ENCODE measurements around the gene CDKN1C. TPM values are rescaled to one million over a fixed set of nuclear protein-coding genes. Genes with fewer than 3 reads are reported as not detected.

CDKN1C gene
- total and polyA plus RNA-seq, 2 of the 8 experiments (the other 6 are each of a cell fraction or from before 2014, with no cell fraction given) = 12.8 to 14.1 TPM

- no peak overlapping the region for H3K4me2 ChIP-seq (ENCODE audit: insufficient read depth in 1 of 2, low read depth in 2 of 2, low read length in 2 of 2)
- H3K79me2 ChIP-seq (ENCODE audit: control insufficient read depth in 1 of 2, insufficient read depth in 2 of 2, low read length in 2 of 2) = no peaks in the 10 kb centered on the region
- H3K4me1 ChIP-seq (replicated peaks in 1 of 4; ENCODE audit: control insufficient read depth in 3 of 4, insufficient read depth in 4 of 4, low read length in 3 of 4) = no peaks in the 10 kb centered on the region
- H2BK20ac ChIP-seq (ENCODE audit: low read length) = no peak overlapping the region
- no peak overlapping the region for H3K9ac ChIP-seq (replicated peaks in 1 of 4; ENCODE audit: extremely low read depth in 1 of 4, low read depth in 3 of 4, low read length in 3 of 4)
- no peaks in the 10 kb centered on the region for H3K9me3 ChIP-seq (ENCODE audit: insufficient read depth in 2 of 2, low read depth in 1 of 2, low read length in 1 of 2)
- DNase-seq (ENCODE audit: low read depth in 1 of 2, low spot score in 2 of 2) (no peak), FAIRE-seq (no peak)
- peaks cover 0 to under 1% of the 10 kb centered on the region in 2 experiments for H4K20me1 ChIP-seq (replicated peaks in 1 of 2; ENCODE audit: control insufficient read depth in 1 of 2, insufficient read depth in 2 of 2, low read length in 2 of 2)
- H3K23ac ChIP-seq (ENCODE audit: insufficient read length) = no peak overlapping the region
- H3K18ac ChIP-seq (ENCODE audit: extremely low read depth, low read length) = no peak overlapping the region
- H3K36me3 ChIP-seq (ENCODE audit: control insufficient read depth in 2 of 4, insufficient read depth in 4 of 4, low read length in 3 of 4) = no peaks in the 10 kb centered on the region
- H3K27me3 ChIP-seq (replicated peaks in 1 of 4; ENCODE audit: control insufficient read depth in 3 of 4, extremely low read depth in 1 of 4, insufficient read depth in 3 of 4, low read length in 3 of 4) = peaks cover 0 to 4% (median 0%) of the 10 kb centered on the region in 4 experiments; a peak in 1 of 7 replicates
- no peak overlapping the region for H4K5ac ChIP-seq (ENCODE audit: insufficient read length, low read depth, low read length)
- no peak overlapping the region for H3K56ac ChIP-seq (replicated peaks; ENCODE audit: insufficient read length, low read depth, low read length)
- POLR2A ChIA-PET (ENCODE audit: partially characterized antibody) = interaction anchor here (1.4 kb wide), 1 partner anchor 9 kb away, joined by 4 read pairs; no protein-coding TSS in a partner anchor
- H4K91ac ChIP-seq (replicated peaks; ENCODE audit: insufficient read length, low read length) = no peak overlapping the region
- H2BK5ac ChIP-seq (ENCODE audit: low read depth, low read length) = no peak overlapping the region
- no peak overlapping the region for H3K14ac ChIP-seq (ENCODE audit: insufficient read length)
- H2AFZ ChIP-seq (ENCODE audit: low read length) = no peak overlapping the region
- H3K27ac ChIP-seq (ENCODE audit: low read depth, low read length) = no peak overlapping the region
- no peak overlapping the region for H2AK5ac ChIP-seq (ENCODE audit: low read depth, low read length)
- no peaks in the 10 kb centered on the region for H3K79me1 ChIP-seq (ENCODE audit: low read depth, low read length)
- no peak for TF ChIP-seq RAD21 (IDR thresholded peaks at IDR 0.05 in 1 of 2, conservative IDR thresholded peaks at IDR 0.05 in 1 of 2; ENCODE audit: low read depth in 2 of 2, low read length in 2 of 2)
- no peak for TF ChIP-seq SIN3A (conservative IDR thresholded peaks at IDR 0.05 in 1 of 2, IDR thresholded peaks at IDR 0.05 in 1 of 2; ENCODE audit: low read depth in 1 of 2, low read length in 2 of 2)
- TF ChIP-seq POLR2A (IDR thresholded peaks at IDR 0.05; ENCODE audit: control extremely low read depth in 1 of 2, low read depth in 2 of 2, low read length in 2 of 2) = no peak
- no peak for TF ChIP-seq JUN (IDR thresholded peaks at IDR 0.05; ENCODE audit: low read depth, low read length)
- TF ChIP-seq CEBPB (IDR thresholded peaks at IDR 0.05; ENCODE audit: low read depth, low read length) = no peak
- TF ChIP-seq FOSL1 (IDR thresholded peaks at IDR 0.05; ENCODE audit: insufficient read depth, low read depth, low read length) = no peak
- TF ChIP-seq, protein P1, sequence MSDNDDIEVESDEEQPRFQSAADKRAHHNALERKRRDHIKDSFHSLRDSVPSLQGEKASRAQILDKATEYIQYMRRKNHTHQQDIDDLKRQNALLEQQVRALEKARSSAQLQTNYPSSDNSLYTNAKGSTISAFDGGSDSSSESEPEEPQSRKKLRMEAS (IDR thresholded peaks at IDR 0.05) = no peak
- no peak for TF ChIP-seq SUZ12 (IDR thresholded peaks at IDR 0.05; ENCODE audit: low read length)
- no peak for TF ChIP-seq CREB1 (IDR thresholded peaks at IDR 0.05)
- no peak for TF ChIP-seq HDAC6 (IDR thresholded peaks at IDR 0.05; ENCODE audit: low read depth, low read length)
- H3K23me2 ChIP-seq (ENCODE audit: low read depth, low read length) = no peaks in the 10 kb centered on the region
- H2BK12ac ChIP-seq (ENCODE audit: low read depth, low read length) = no peak overlapping the region
- no peak overlapping the region for H3K4ac ChIP-seq (replicated peaks; ENCODE audit: insufficient read length, low read depth, low read length)
- H4K8ac ChIP-seq (ENCODE audit: extremely low read depth, insufficient read depth, low read length) = no peak overlapping the region
- no peak overlapping the region for H2BK120ac ChIP-seq (replicated peaks; ENCODE audit: low read depth, low read length)
- no peak overlapping the region for H3K4me3 ChIP-seq (ENCODE audit: extremely low read depth in 1 of 4, insufficient read depth in 2 of 4, low read depth in 3 of 4, low read length in 4 of 4)
- 96% methylated on average over 11 of the region's 16 CpGs; no CpG with 5 or more reads in 1 of the 2 experiments for WGBS, 2 experiments (ENCODE audit: extremely low coverage in 1 of 2, insufficient coverage in 1 of 2, insufficient read length in 1 of 2, insufficient replicate concordance in 2 of 2, low coverage in 1 of 2, low lambda C conversion rate in 2 of 2, missing lambda C conversion rate in 1 of 2)
- CTCF ChIA-PET (ENCODE audit: partially characterized antibody) = interaction anchor here (1.2 to 3.2 kb wide), 4 partner anchors 9 to 390 kb away, joined by 4 to 14 read pairs (median 7); partner anchors contain the start of gene PHLDA2
- H2BK15ac ChIP-seq (ENCODE audit: low read length) = no peak overlapping the region
These were observed 35.7 kb upstream of the CDKN1C start for GRCh38 chr11:2921261-2921660.

All from H1 (cell line).